ENCODE data around the gene DLG5.

The DLG5 gene

GRCh38 chr10:77907900-77908717 lies 18.4 kb downstream of the DLG5 start (continued):
- no peak for TF ChIP-seq ZNF571 (tag by site-specific recombination; IDR thresholded peaks at IDR 0.05)
- no peak for TF ChIP-seq ZFP37 (tag by site-specific recombination; IDR thresholded peaks at IDR 0.05)
- no peak for TF ChIP-seq ZNF202 (tag by site-specific recombination; IDR thresholded peaks at IDR 0.05; ENCODE audit: borderline replicate concordance)
- no peak for TF ChIP-seq ZNF768 (tag by site-specific recombination; IDR thresholded peaks at IDR 0.05)

GRCh38 chr10:77907462-77907861 lies 19.1 kb downstream of the DLG5 start:
- POLR2A ChIA-PET = no interaction called here
- H3K36me3 ChIP-seq (ENCODE audit: control insufficient read depth in 2 of 2, insufficient read depth in 1 of 2, low read length in 2 of 2) = no peaks in the 10 kb centered on the region; a peak in 1 of 3 replicates
- peaks cover 4% of the 10 kb centered on the region; the same call in 1 of the 2 replicates for H3K4me1 ChIP-seq (ENCODE audit: control insufficient read depth, insufficient read depth, low read length)
- CTCF ChIA-PET = no interaction called here
- no peak overlapping the region for H3K4me3 ChIP-seq (ENCODE audit: low read depth, low read length)
- TF ChIP-seq ZNF561 (tag by site-specific recombination; IDR thresholded peaks at IDR 0.05; ENCODE audit: borderline replicate concordance) (no peak), ZNF777 (tag by site-specific recombination; IDR thresholded peaks at IDR 0.05; ENCODE audit: borderline replicate concordance) (no peak), ZNF510 (tag by site-specific recombination; IDR thresholded peaks at IDR 0.05; ENCODE audit: insufficient replicate concordance) (no peak), ZNF157 (tag by site-specific recombination; IDR thresholded peaks at IDR 0.05) (no peak), GLIS2 (tag by site-specific recombination; IDR thresholded peaks at IDR 0.05) (no peak), ZBTB26 (tag by site-specific recombination; optimal IDR thresholded peaks at IDR 0.05) (no peak), ZNF354C (tag by site-specific recombination; IDR thresholded peaks at IDR 0.05; ENCODE audit: borderline replicate concordance, low read depth) (no peak), ZNF132 (tag by site-specific recombination; IDR thresholded peaks at IDR 0.05; ENCODE audit: borderline replicate concordance) (no peak), ZNF16 (tag by site-specific recombination; IDR thresholded peaks at IDR 0.05; ENCODE audit: low read depth) (no peak), ZNF837 (tag by site-specific recombination; IDR thresholded peaks at IDR 0.05) (no peak), ZNF341 (tag by site-specific recombination; IDR thresholded peaks at IDR 0.05; ENCODE audit: low read depth) (no peak), ZNF221 (tag by site-specific recombination; IDR thresholded peaks at IDR 0.05; ENCODE audit: borderline replicate concordance) (no peak), ZNF416 (tag by site-specific recombination; IDR thresholded peaks at IDR 0.05) (no peak), ZNF335 (tag by site-specific recombination; conservative IDR thresholded peaks at IDR 0.05) (no peak), ZNF146 (tag by site-specific recombination; IDR thresholded peaks at IDR 0.05) (no peak), ZSCAN18 (tag by site-specific recombination; IDR thresholded peaks at IDR 0.05) (no peak)
- H3K9me3 ChIP-seq (ENCODE audit: control insufficient read depth, insufficient read depth, low read depth, low read length) = no peaks in the 10 kb centered on the region
- H3K27ac ChIP-seq (ENCODE audit: extremely low read depth, low read depth, low read length) = no peak overlapping the region

GRCh38 chr10:77906951-77907421 lies 19.6 kb downstream of the DLG5 start:
- H3K36me3 ChIP-seq (ENCODE audit: control insufficient read depth in 2 of 2, insufficient read depth in 1 of 2, low read length in 2 of 2) = no peaks in the 10 kb centered on the region; a peak in 1 of 3 replicates
- 0 out of 2 replicates have a peak, but pooled peaks have one; percentile 23 for TF ChIP-seq GLIS1 (tag by site-specific recombination; IDR thresholded peaks at IDR 0.05)
- no peak for TF ChIP-seq ZNF529 (tag by site-specific recombination; IDR thresholded peaks at IDR 0.05; ENCODE audit: insufficient replicate concordance)
- TF ChIP-seq ZNF600 (tag by site-specific recombination; IDR thresholded peaks at IDR 0.05) = peak; percentile 40
- TF ChIP-seq ZNF138 (tag by site-specific recombination; IDR thresholded peaks at IDR 0.05; ENCODE audit: borderline replicate concordance) = no peak
- TF ChIP-seq ZNF776 (tag by site-specific recombination; IDR thresholded peaks at IDR 0.05; ENCODE audit: borderline replicate concordance) = no peak
- CTCF ChIA-PET = no interaction called here
- no peaks in the 10 kb centered on the region for H3K9me3 ChIP-seq (ENCODE audit: control insufficient read depth, insufficient read depth, low read depth, low read length)
- no peak overlapping the region for H3K27ac ChIP-seq (ENCODE audit: extremely low read depth, low read depth, low read length)
- H3K4me1 ChIP-seq (ENCODE audit: control insufficient read depth, insufficient read depth, low read length) = peaks cover 4% of the 10 kb centered on the region; the same call in 1 of the 2 replicates
- POLR2A ChIA-PET = no interaction called here
- H3K4me3 ChIP-seq (ENCODE audit: low read depth, low read length) = no peak overlapping the region

Data from HEK293 (cell line).